Caco-2 (cell line): Measurements from ENCODE around the gene NLRP12. TPM values are rescaled to one million over a fixed set of nuclear protein-coding genes. Genes with fewer than 3 reads are reported as not detected.

Experiments used
- BruUV-seq: library from RNA; stranded (reverse); fragments of 400-500 nt; replicated peaks from 2 replicates; lab custom pipeline; 2021; lab: Mats Ljungman, UMichigan
- CTCF ChIA-PET: fragments of 300-600 bp; sonication (Branson Sonifier 250); formaldehyde crosslinking; loops from one replicate; lab custom pipeline; 2022; ENCODE audit warnings: antibody characterized with exemption; lab: Charles Lee
- POLR2A ChIA-PET: fragments of 300-600 bp; sonication (Branson Sonifier 250); formaldehyde crosslinking; loops from one replicate; lab custom pipeline; 2022; ENCODE audit warnings: antibody characterized with exemption; lab: Charles Lee
- DNase-seq, 2 experiments: peaks; one replicate each; pipeline versions ENCODE4 v3.0.0 to v3.0.0-alpha.2; 2020 to 2022
- H3K27me3 ChIP-seq: replicated peaks from 2 replicates; pipeline ENCODE4 v1.6.0; 2011; ENCODE audit warnings: low read length; ENCODE audit not compliant: control insufficient read depth, insufficient read depth
- H3K36me3 ChIP-seq: 2 replicates; pipeline ENCODE4 v1.5.1; 2011; ENCODE audit warnings: low read length; ENCODE audit not compliant: control insufficient read depth, insufficient read depth
- H3K4me1 ChIP-seq: fragments of 250-450 bp; sonication (Bioruptor Pico); 2 replicates; pipeline ENCODE4 v1.5.1; 2020; ENCODE audit warnings: mild to moderate bottlenecking
- H3K4me3 ChIP-seq: 2 replicates; pipeline ENCODE4 v1.5.1; 2011; ENCODE audit warnings: low read depth, mild to moderate bottlenecking, control low read depth, low read length
- H3K9me3 ChIP-seq: fragments of 250-450 bp; sonication (Bioruptor Pico); 2 replicates; pipeline ENCODE4 v1.5.1; 2020; ENCODE audit warnings: mild to moderate bottlenecking, moderate library complexity
- H3K27ac Mint-ChIP-seq: one replicate; pipeline ENCODE4 v1.8.0; 2022; ENCODE audit warnings: mixed read lengths; ENCODE audit not compliant: unreplicated experiment
- H3K27me3 Mint-ChIP-seq: one replicate; pipeline ENCODE4 v1.8.0; 2022; ENCODE audit warnings: mixed read lengths; ENCODE audit not compliant: insufficient read depth, unreplicated experiment
- H3K36me3 Mint-ChIP-seq: one replicate; pipeline ENCODE4 v1.8.0; 2022; ENCODE audit warnings: mild to moderate bottlenecking, mixed read lengths; ENCODE audit not compliant: insufficient read depth, unreplicated experiment
- H3K4me1 Mint-ChIP-seq: one replicate; pipeline ENCODE4 v1.8.0; 2022; ENCODE audit warnings: low read depth, mixed read lengths; ENCODE audit not compliant: unreplicated experiment
- H3K4me3 Mint-ChIP-seq: one replicate; pipeline ENCODE4 v1.8.0; 2022; ENCODE audit warnings: mild to moderate bottlenecking, moderate library complexity, mixed read lengths; ENCODE audit not compliant: unreplicated experiment
- H3K9me3 Mint-ChIP-seq: one replicate; pipeline ENCODE4 v1.8.0; 2022; ENCODE audit warnings: mixed read lengths; ENCODE audit not compliant: unreplicated experiment
- CTCF ChIP-seq, 2 experiments: fragments of 200-600 bp in 1 of 2; IDR thresholded peaks; 1 replicate in 1 of 2; 2 replicates in 1 of 2; pipeline versions ENCODE4 v1.5.1 to v1.8.0; 2011 to 2022; ENCODE audit warnings: antibody characterized with exemption in 1 of 2, control low read depth in 1 of 2, inconsistent platforms in 1 of 2, low read depth in 1 of 2, low read length in 1 of 2, mild to moderate bottlenecking in 1 of 2, moderate library complexity in 1 of 2; ENCODE audit not compliant: insufficient read depth in 1 of 2, severe bottlenecking in 1 of 2, unreplicated experiment in 1 of 2
- intact Hi-C: fragments of 100-400 bp; cut with micrococcal nuclease; formaldehyde crosslinking; loops from one replicate; pipeline ENCODE4 v1.10.0; 2022; ENCODE audit not compliant: unreplicated experiment
- total RNA-seq: library from RNA; stranded (reverse); gene quantifications from 2 replicates; pipeline ENCODE4 v1.2.3, GENCODE V29; 2022

NLRP12 gene
- total RNA-seq, 1 experiment from 2014 or later: not detected

- ChIA-PET POLR2A (interaction anchor here (0.7 to 2.4 kb wide), 12 partner anchors 10 to 323 kb away, joined by 3 to 37 read pairs (median 4); partner anchors contain the start of genes CACNG6, CNOT3, MBOAT7 and PRKCG), CTCF (interaction anchor here (1.1 to 2.8 kb wide), 4 partner anchors 12 to 163 kb away, joined by 3 to 29 read pairs (median 8); partner anchors contain the start of gene PRKCG)
- Mint-ChIP-seq H3K36me3 (peaks cover 55% of the 10 kb centered on the region), H3K27ac (peak overlapping the region; percentile 100), H3K9me3 (no peaks in the 10 kb centered on the region), H3K4me1 (peaks cover 38% of the 10 kb centered on the region), H3K27me3 (no peaks in the 10 kb centered on the region), H3K4me3 (peak overlapping the region; percentile 97)
- Histone ChIP-seq H3K4me3 (peak overlapping the region; percentile 55), H3K9me3 (no peaks in the 10 kb centered on the region), H3K36me3 (no peaks in the 10 kb centered on the region), H3K27me3 (no peaks in the 10 kb centered on the region), H3K4me1 (peaks cover 37% of the 10 kb centered on the region)
- BruUV-seq: no TSS peak
- TF ChIP-seq CTCF (IDR thresholded peaks at IDR 0.05; ENCODE audit: insufficient read depth in 1 of 2, low read depth in 1 of 2, low read length in 1 of 2, severe bottlenecking in 1 of 2, unreplicated experiment in 1 of 2): no peak
- intact Hi-C loops: loop anchor here (5.0 kb wide), 1 partner anchor 270 kb away; the partner anchor contains the start of gene CNOT3
- DNase-seq: no peak
Observed at GRCh38 chr19:53866865-53867224, 42.7 kb upstream of the NLRP12 start.

GRCh38 chr19:53865918-53866864 is 42.1 kb upstream of the NLRP12 start:
- Mint-ChIP-seq H3K27ac (peak overlapping the region; percentile 100), H3K4me1 (peaks cover 33% of the 10 kb centered on the region), H3K9me3 (no peaks in the 10 kb centered on the region), H3K4me3 (peak overlapping the region; percentile 97), H3K36me3 (peaks cover 49% of the 10 kb centered on the region), H3K27me3 (no peaks in the 10 kb centered on the region)
- H3K4me1 ChIP-seq: peaks cover 37% of the 10 kb centered on the region
- no peaks in the 10 kb centered on the region for H3K9me3 ChIP-seq
- intact Hi-C loops: loop anchor here (1.0 to 5.0 kb wide), 3 partner anchors 13 to 271 kb away; partner anchors contain the start of genes CNOT3 and PRKCG
- H3K4me3 ChIP-seq: peak overlapping the region; percentile 32
- ChIA-PET CTCF (interaction anchor here (0.6 to 2.8 kb wide), 3 partner anchors 13 to 309 kb away, joined by 3 to 29 read pairs (median 6); partner anchors contain the start of gene PRKCG), POLR2A (interaction anchor here (0.6 kb wide), 2 partner anchors 13 to 271 kb away, joined by 3 read pairs; partner anchors contain the start of gene CNOT3)
- BruUV-seq: no TSS peak
- H3K27me3 ChIP-seq: no peaks in the 10 kb centered on the region
- TF ChIP-seq CTCF (IDR thresholded peaks at IDR 0.05; ENCODE audit: insufficient read depth in 1 of 2, low read depth in 1 of 2, low read length in 1 of 2, severe bottlenecking in 1 of 2, unreplicated experiment in 1 of 2): no peak
- DNase-seq: peak; percentile 56 to 71
- no peaks in the 10 kb centered on the region for H3K36me3 ChIP-seq

GRCh38 chr19:53865523-53865917 is 41.4 kb upstream of the NLRP12 start:
- no peaks in the 10 kb centered on the region for H3K27me3 ChIP-seq
- peaks cover 42% of the 10 kb centered on the region for H3K36me3 Mint-ChIP-seq
- H3K27ac Mint-ChIP-seq: peak overlapping the region; percentile 100
- no peaks in the 10 kb centered on the region for H3K27me3 Mint-ChIP-seq
- peak overlapping the region; percentile 32; the same call in 1 of the 2 replicates for H3K4me3 ChIP-seq
- H3K4me3 Mint-ChIP-seq: peak overlapping the region; percentile 97
- intact Hi-C loops: loop anchor here (1.0 to 5.0 kb wide), 3 partner anchors 12 to 272 kb away; partner anchors contain the start of genes CNOT3 and PRKCG
- H3K4me1 Mint-ChIP-seq: peaks cover 29% of the 10 kb centered on the region
- no peak for TF ChIP-seq CTCF (IDR thresholded peaks at IDR 0.05; ENCODE audit: insufficient read depth in 1 of 2, low read depth in 1 of 2, low read length in 1 of 2, severe bottlenecking in 1 of 2, unreplicated experiment in 1 of 2)
- ChIA-PET CTCF (interaction anchor here (0.6 kb wide), 1 partner anchor 308 kb away, joined by 3 read pairs; no protein-coding TSS in a partner anchor), POLR2A (interaction anchor here (0.6 kb wide), 2 partner anchors 14 to 272 kb away, joined by 3 read pairs; partner anchors contain the start of gene CNOT3)
- H3K9me3 Mint-ChIP-seq: no peaks in the 10 kb centered on the region
- H3K36me3 ChIP-seq: no peaks in the 10 kb centered on the region
- no peaks in the 10 kb centered on the region for H3K9me3 ChIP-seq
- no peak for DNase-seq
- peaks cover 37% of the 10 kb centered on the region for H3K4me1 ChIP-seq
- BruUV-seq: no TSS peak
